GM18526 (cell line): Measurements from ENCODE around the gene NF1.

Experiments used
- POLR2A ChIP-seq: IDR thresholded peaks from 3 replicates; pipeline ENCODE4 v1.6.1; 2011; ENCODE audit not compliant: insufficient read length; ENCODE audit errors: extremely low read depth

The NF1 gene

DNA sequence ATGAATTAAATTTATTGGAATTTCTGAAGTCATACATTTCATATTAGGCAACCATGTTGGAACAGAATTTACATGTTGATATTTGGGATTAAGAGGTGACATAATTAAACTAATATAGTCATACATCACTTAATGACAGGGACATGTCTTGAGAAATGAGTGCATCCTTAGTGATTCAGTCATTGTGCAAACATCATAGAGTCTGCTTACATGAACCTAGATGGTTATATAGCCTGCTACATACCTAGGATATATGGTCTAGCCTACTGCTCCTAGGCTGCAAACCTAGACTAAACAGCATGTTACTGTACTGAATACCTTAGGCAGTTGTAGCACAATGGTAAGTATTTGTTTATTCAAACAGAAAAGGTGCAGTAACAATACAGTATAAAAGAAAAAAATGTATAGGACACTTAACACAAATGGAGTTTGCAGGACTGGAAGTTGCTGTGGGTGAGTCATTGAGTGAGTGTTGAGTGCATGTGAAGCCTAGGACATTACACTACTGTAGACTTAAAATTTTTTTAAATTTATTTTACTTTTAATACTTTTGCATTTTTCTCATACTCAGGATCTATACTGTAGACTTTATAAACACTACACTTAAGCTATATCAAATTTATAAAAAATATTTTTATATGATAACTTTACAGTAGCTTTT is 116.7 kb downstream of the NF1 start:
- TF ChIP-seq POLR2A, result no peak

- no peak for TF ChIP-seq POLR2A
These were observed 121.4 kb downstream of the NF1 start for GRCh38 chr17:31216031-31216751.

DNA sequence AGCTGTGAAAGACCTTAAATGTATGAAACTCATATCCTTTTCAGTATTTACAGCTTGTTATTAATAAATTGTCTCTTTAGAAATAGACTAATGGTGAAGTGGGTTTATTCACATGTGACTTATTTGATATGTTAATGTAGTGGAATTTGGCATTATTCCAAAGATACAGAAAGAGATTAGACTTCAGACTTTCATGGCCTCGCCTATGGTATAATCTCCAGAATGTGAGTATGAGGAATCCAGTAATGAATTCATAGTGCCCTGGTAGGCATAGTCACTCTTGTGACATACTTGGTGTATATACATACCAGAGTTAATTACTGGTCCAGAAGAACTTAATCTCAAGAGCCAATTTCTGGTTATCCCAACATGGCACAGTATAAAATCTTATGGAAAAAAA is 129.6 kb downstream of the NF1 start:
- no peak for TF ChIP-seq POLR2A

GRCh38 chr17:31225831-31226230 is 131.1 kb downstream of the NF1 start:
- TF ChIP-seq POLR2A, result no peak

- no peak for TF ChIP-seq POLR2A
These were observed 131.6 kb downstream of the NF1 start for GRCh38 chr17:31226373-31226772.

DNA sequence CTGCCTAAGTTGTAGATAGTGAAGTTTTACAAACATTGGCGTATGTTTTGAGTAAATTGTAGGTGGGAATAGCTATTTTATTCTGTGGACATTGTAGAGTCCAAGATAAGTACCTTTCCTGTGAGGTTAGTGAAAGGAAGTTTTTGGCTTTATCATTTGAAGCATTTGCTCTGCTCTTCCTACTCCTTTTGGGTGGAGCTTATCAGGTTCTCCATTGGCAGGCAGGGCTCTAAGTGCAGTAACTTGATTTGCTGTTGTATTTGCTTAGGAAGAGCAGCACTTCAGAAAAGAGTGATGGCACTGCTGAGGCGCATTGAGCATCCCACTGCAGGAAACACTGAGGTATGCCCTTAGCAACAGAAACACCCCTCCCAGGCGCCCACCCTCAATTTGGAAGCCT is 132.2 kb downstream of the NF1 start:
- TF ChIP-seq POLR2A, result no peak

GRCh38 chr17:31231852-31232251 is 137.1 kb downstream of the NF1 start:
- TF ChIP-seq POLR2A, result no peak

DNA sequence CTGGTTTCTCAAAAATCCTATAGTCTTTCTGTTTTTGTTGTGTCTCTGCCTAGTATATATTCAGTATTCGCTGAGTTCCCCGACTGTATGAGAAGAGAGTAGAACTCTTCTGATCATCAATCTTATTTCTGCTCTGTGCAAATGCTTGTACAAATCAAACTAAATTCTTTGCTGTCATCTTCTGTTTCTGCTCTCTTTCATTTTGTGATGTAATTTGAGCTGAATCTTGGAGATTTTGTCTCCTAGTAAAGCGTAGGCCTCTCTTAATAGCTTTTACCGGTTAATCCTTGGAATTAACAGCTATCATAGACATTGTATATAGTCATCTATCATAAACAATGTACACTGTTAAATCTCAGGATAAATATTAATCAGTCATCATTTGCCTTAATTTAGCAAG is 140.3 kb downstream of the NF1 start:
- no peak for TF ChIP-seq POLR2A

- TF ChIP-seq POLR2A, result no peak
These were observed 141.4 kb downstream of the NF1 start for GRCh38 chr17:31236137-31236536.

GRCh38 chr17:31236712-31237111 is 141.9 kb downstream of the NF1 start:
- TF ChIP-seq POLR2A, result no peak

DNA sequence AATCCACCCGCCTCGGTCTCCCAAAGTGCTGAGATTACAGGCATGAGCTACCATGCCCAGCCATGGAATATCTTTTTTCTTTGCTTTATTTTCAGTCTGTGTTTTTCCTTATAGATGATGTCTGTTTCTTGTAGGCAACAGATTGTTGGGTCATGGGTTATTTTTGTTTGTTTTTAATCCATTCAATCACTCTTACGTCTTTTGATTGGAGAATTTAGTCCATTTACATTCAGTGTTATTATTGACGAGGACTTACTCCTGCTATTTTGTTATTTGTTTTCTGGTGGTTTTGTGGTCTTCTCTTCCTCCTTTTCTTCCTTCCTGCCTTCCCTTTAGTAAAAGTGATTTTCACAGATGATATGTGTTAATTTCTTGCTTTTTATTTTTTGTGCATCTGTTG is 146.3 kb downstream of the NF1 start:
- no peak for TF ChIP-seq POLR2A

DNA sequence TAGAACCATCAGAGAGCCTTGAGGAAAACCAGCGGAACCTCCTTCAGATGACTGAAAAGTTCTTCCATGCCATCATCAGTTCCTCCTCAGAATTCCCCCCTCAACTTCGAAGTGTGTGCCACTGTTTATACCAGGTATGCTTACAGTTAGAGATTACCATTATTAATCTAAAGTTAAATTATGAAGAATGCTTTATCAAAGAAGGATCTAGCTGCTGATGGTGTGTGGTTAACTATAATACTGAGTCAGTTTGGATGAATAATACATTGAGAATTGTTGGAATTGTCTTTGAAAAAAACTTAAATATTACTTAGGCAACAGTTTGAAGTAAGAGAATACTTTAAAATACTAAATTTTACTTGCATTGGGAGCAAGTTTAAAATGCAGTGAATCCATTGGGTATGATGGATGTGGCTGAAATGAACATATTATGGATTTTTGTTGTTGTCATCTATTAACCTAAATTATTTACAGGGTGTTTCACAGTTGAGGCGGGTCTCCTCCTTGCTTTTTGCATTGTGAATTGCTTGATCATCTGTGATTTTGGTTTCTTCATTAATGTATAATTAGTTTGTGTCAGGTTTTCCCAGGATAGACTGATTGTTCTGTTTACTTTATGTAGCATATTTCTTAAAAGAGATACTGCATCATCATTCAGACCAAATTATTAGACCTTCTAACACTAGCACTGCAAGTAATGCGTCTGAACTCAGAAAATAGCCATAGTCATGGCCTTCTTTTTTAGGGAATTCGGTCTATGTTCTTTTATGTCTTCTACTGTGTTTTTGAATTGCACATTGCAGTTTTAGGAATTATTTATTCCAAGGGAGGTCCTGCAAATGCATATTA is 154.4 kb downstream of the NF1 start:
- TF ChIP-seq POLR2A, result no peak

DNA sequence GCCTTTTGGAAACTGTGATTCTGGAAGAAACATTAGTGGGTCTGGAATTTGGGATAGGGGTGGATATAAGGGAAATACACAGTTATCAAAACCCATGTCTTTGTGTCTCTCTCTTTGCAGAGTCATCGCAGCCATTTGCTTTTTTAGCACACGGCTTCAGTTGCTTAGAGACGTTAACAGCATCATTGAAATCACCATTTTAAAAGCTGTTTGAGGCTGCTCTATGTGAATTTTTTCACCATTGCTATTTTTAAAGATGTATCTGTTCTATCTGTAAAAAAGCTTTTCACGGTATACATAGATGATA is 155.0 kb downstream of the NF1 start:
- TF ChIP-seq POLR2A, result no peak

GRCh38 chr17:31250229-31250628 is 155.5 kb downstream of the NF1 start:
- no peak for TF ChIP-seq POLR2A

DNA sequence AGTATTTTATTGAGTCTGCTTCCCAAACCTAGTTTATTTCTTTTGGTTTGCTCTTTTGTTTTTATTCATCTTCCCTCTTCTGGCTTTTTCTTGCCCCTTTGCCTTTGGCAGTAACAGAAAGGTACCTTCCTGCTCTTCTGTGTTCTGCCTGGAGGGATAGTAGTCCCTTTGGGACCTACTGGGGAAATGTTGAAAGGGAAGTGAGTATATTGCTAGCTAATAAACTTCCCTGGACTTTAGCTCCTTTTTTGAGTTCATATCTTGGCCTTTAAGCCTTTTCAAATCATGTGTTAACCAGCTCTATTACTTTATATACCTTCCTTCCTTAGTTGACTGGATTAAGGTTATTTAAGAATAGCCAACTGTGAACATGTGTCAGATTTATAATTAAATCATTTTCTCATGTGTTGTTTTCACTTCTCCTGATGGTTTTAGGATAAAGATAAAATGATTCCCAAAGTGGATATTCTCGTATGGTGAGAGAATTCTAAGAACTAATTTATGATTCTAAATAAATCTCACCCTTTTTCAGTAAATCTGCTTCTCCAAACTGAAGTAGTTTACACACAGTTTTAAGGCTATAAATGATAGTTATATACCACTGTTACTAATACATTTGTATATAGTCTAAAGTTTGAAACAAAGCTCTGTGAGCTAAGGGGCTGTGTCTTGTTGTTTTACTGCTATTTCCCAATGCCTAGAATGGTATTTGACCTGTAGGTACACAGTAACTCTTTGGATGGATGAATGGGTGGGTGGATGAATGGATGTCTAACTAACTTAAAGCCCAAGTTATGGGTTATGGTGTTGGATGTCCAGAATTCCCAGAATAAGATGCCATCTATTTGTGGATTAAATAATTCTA is 156.6 kb downstream of the NF1 start:
- no peak for TF ChIP-seq POLR2A
